Left lung (tissue), 10 donors: ENCODE measurements around the gene C14orf132. TPM values are rescaled to one million over a fixed set of nuclear protein-coding genes. Genes with fewer than 3 reads are reported as not detected.

Source experiments
- ATAC-seq: fragments of 200-7000 bp; cut with Tn5 transposase; one replicate; pipeline ENCODE4 v1.9.1; 2020; ENCODE audit warnings: moderate library complexity
- DNase-seq, 4 donors: peaks; one replicate each; pipeline ENCODE4 v3.0.0-alpha.2; 2013 to 2020
- H3K27ac ChIP-seq, 2 donors: fragments of 200-600 bp; sonication (generic) in 1 of 2; one replicate each; pipeline versions ENCODE4 v1.5.0 to v1.8.0; 2020 to 2021
- H3K27me3 ChIP-seq, 2 donors: fragments of 200-600 bp; sonication (generic) in 1 of 2; one replicate each; pipeline versions ENCODE4 v1.5.0 to v1.8.0; 2020 to 2021
- H3K36me3 ChIP-seq, 2 donors: fragments of 200-600 bp; sonication (generic) in 1 of 2; one replicate each; pipeline versions ENCODE4 v1.5.0 to v1.8.0; 2020 to 2021
- H3K4me1 ChIP-seq, 2 donors: fragments of 200-600 bp; one replicate each; pipeline ENCODE4 v1.8.0; 2021
- H3K4me3 ChIP-seq, 2 donors: fragments of 200-600 bp; sonication (generic) in 1 of 2; one replicate each; pipeline versions ENCODE4 v1.5.0 to v1.8.0; 2020 to 2021; ENCODE audit warnings: mild to moderate bottlenecking in 1 of 2
- H3K9me3 ChIP-seq, 2 donors: fragments of 200-600 bp; sonication (generic) in 1 of 2; one replicate each; pipeline versions ENCODE4 v1.5.0 to v1.8.0; 2020 to 2021
- intact Hi-C, 2 donors: fragments of 100-400 bp; cut with DNase I; formaldehyde crosslinking; loops; one replicate each; pipeline versions ENCODE4 v1.11.2 to v1.14.2; 2022
- polyA plus RNA-seq, 6 donors: library from polyadenylated mRNA; unstranded; fragments of 120-200 nt; gene quantifications; one replicate each; pipeline ENCODE4 v1.2.1, GENCODE V29; 2013; ENCODE audit not compliant: insufficient read length in 6 of 6
- total RNA-seq, 2 donors: library from RNA; stranded (reverse); fragmentation: NEBNext Ultra II Directional; extraction: Animal tissue kit (Norgen Biotek cat#: 25700); gene quantifications; one replicate each; pipeline ENCODE4 v1.2.1, GENCODE V29; 2021
- TF ChIP-seq, protein P1 (sequence below), 2 donors: fragments of 200-600 bp; sonication (generic) in 1 of 2; IDR thresholded peaks; one replicate each; pipeline versions ENCODE4 v1.5.0 to v1.8.0; 2021; ENCODE audit warnings: antibody characterized with exemption in 2 of 2
- donor health status: DM: no; HTN: yes; CAD: no.
- donor health status: DM: no; HTN: no; CAD: no.

Gene C14orf132
- total and polyA plus RNA-seq, 8 donors, result 23.2 to 87.8 (median 34.0) TPM

DNA sequence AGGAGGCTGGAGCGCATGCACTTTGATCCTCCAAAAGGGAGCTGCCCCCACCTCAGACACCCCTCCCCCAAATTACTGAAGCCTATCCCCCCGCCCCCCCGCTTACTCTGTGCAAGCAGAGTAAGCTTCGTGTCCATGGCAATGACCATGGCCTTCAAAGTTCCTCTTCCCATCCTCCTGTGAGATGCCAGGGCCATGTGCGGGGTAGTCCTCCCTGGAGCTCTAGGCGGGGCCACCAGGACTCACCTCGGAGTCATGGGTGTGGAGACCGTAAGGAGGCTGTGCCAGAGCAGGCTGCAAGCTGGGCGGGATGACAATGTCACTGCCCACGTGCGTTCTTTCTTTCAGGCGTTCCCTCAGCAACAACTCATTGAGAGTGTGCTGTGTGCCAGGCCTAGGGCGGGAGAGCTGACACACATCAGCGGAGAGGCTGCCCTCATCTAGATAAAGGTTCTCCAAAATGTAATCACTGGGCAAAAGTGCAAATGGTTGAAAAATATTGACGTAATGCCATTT, 66.8 kb downstream of the C14orf132 start:
- TF ChIP-seq, protein P1, sequence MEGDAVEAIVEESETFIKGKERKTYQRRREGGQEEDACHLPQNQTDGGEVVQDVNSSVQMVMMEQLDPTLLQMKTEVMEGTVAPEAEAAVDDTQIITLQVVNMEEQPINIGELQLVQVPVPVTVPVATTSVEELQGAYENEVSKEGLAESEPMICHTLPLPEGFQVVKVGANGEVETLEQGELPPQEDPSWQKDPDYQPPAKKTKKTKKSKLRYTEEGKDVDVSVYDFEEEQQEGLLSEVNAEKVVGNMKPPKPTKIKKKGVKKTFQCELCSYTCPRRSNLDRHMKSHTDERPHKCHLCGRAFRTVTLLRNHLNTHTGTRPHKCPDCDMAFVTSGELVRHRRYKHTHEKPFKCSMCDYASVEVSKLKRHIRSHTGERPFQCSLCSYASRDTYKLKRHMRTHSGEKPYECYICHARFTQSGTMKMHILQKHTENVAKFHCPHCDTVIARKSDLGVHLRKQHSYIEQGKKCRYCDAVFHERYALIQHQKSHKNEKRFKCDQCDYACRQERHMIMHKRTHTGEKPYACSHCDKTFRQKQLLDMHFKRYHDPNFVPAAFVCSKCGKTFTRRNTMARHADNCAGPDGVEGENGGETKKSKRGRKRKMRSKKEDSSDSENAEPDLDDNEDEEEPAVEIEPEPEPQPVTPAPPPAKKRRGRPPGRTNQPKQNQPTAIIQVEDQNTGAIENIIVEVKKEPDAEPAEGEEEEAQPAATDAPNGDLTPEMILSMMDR (IDR thresholded peaks at IDR 0.05), result no peak
- H3K4me1 ChIP-seq, result no peaks in the 10 kb centered on the region
- intact Hi-C loops, result loop anchor here in 1 of 2 donors (10.0 kb wide), 1 partner anchor 319 kb away; no protein-coding TSS in a partner anchor
- H3K9me3 ChIP-seq, result no peaks in the 10 kb centered on the region
- no peaks in the 10 kb centered on the region for H3K27me3 ChIP-seq
- H3K27ac ChIP-seq, result no peak overlapping the region
- no peak overlapping the region for H3K4me3 ChIP-seq
- ATAC-seq, result peak; percentile 66
- no peaks in the 10 kb centered on the region for H3K36me3 ChIP-seq
- peak in 1 of 4 donors; percentile 47 for DNase-seq

DNA sequence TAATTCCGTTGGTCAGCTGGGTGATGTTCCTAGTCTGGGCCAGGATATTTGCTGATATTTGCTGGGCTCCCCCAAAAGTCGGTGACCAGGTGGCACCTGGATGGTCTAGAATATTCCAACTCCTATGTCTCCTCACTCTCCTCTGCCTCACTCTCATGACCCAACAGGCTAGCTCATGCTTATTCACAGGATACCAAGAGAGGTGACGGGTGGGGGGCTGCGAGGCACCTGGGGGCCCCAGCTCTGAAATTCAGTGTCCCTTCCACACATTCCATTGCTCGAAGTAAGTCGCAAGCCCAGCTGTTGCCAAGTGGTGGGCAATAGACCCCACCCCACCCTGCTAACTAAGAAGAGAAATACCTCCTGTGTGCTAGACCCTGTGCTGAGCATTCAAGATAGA, 67.7 kb downstream of the C14orf132 start:
- TF ChIP-seq, protein P1 (IDR thresholded peaks at IDR 0.05), result no peak
- Histone ChIP-seq H3K4me1 (no peaks in the 10 kb centered on the region), H3K9me3 (no peaks in the 10 kb centered on the region), H3K27ac (no peak overlapping the region), H3K4me3 (no peak overlapping the region), H3K27me3 (no peaks in the 10 kb centered on the region), H3K36me3 (no peaks in the 10 kb centered on the region)
- ATAC-seq, result no peak
- intact Hi-C loops, result loop anchor here in 1 of 2 donors (10.0 kb wide), 1 partner anchor 318 kb away; no protein-coding TSS in a partner anchor
- DNase-seq, result no peak

DNA sequence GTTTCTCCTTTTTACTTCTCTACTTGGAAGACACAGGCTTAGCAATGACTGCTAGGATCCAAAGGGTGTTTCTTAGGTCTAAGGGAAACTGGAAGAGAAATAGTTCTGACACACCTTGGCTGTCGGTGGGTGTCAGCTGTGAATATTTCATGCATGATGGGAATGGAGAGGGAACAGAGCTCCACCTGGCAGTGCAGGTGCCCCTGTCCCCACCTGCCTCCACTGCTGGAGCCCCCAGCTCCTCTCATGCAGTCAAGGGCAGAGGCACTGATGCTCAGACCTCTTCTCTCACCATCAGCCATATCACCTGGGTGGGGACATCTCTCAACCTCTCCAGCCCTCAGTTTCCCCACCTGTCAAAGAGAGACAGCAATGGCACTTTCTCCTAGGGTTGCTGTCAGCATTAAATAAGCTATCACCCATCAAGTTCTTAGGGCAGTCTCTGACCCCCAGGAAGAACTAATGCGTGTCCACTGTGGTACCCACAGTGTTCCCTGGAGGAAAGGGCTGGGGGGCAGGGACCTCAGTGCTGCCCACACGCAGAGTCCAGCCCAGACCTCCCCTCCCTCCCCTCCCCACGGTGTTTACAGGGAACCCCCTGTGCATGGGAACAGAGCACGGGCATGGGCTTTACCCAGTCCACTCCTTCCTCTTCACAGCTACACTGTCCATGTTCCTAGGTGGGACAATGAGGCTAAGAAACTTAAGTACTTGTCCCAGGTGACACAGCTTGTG, 69.1 kb downstream of the C14orf132 start:
- Histone ChIP-seq H3K4me1 (no peaks in the 10 kb centered on the region), H3K27ac (no peak overlapping the region), H3K36me3 (no peaks in the 10 kb centered on the region), H3K9me3 (no peaks in the 10 kb centered on the region), H3K27me3 (no peaks in the 10 kb centered on the region), H3K4me3 (no peak overlapping the region)
- no peak for ATAC-seq
- intact Hi-C loops, result loop anchor here in 1 of 2 donors (10.0 kb wide), 1 partner anchor 317 kb away; no protein-coding TSS in a partner anchor
- no peak for DNase-seq
- TF ChIP-seq, protein P1 (IDR thresholded peaks at IDR 0.05), result no peak

DNA sequence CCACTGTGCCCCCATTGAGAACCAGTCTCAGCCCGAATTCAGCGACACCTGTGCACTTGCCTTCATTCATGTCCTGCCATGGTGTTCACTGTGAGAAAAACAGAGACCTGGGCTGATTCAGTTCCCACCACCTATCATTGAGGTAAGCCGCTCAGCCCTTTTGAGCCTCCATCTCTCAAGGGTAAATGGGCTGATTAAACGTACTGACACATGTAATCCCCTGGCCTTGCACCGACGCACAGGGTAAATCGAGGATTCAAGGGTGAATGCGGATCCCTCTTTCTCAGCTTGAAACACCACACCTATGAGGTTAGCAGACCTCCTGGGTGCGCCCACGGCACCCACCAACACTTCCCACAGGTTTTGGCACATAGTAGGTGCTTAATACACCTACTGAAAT, 69.7 kb downstream of the C14orf132 start:
- no peaks in the 10 kb centered on the region for H3K36me3 ChIP-seq

More for the DNA sequence above, 69.7 kb downstream of the C14orf132 start:
- H3K27ac ChIP-seq, result no peak overlapping the region
- peaks cover 0 to 4% of the 10 kb centered on the region in 2 donors for H3K9me3 ChIP-seq
- DNase-seq (no peak), ATAC-seq (no peak)
- TF ChIP-seq, protein P1 (IDR thresholded peaks at IDR 0.05), result no peak
- intact Hi-C loops, result loop anchor here in 1 of 2 donors (10.0 kb wide), 1 partner anchor 316 kb away; no protein-coding TSS in a partner anchor
- no peak overlapping the region for H3K4me3 ChIP-seq
- H3K27me3 ChIP-seq, result no peaks in the 10 kb centered on the region
- no peaks in the 10 kb centered on the region for H3K4me1 ChIP-seq
